HepG2 (cell line): Measurements from ENCODE around the gene STIM2. TPM values are rescaled to one million over a fixed set of nuclear protein-coding genes. Genes with fewer than 3 reads are reported as not detected.
A peak's percentile ranks its signal among the peaks of the same experiment; 100 is the strongest.

ENCODE experiments used
- GPN1 ChIP-seq: sonication (generic); formaldehyde crosslinking; IDR thresholded peaks from 2 replicates; pipeline ENCODE4 v1.5.1; 2020; ENCODE audit warnings: missing genetic modification reagents, borderline replicate concordance
- HOXA5 ChIP-seq: sonication (generic); formaldehyde crosslinking; IDR thresholded peaks from 2 replicates; pipeline ENCODE4 v1.4.0; 2020; ENCODE audit warnings: missing genetic modification reagents
- NR1H2 ChIP-seq: sonication (generic); formaldehyde crosslinking; IDR thresholded peaks from 2 replicates; pipeline ENCODE4 v1.8.1; 2022; ENCODE audit warnings: low read depth, missing genetic modification reagents, borderline replicate concordance
- ZFAT ChIP-seq: sonication (generic); formaldehyde crosslinking; conservative IDR thresholded peaks from 2 replicates; pipeline ENCODE4 v1.8.1; 2023; ENCODE audit warnings: missing genetic modification reagents, inconsistent platforms
- ZIK1 ChIP-seq: sonication (generic); formaldehyde crosslinking; IDR thresholded peaks from 2 replicates; pipeline ENCODE4 v1.5.0; 2020; ENCODE audit warnings: mild to moderate bottlenecking, low read depth, missing genetic modification reagents, borderline replicate concordance
- ZNF354B ChIP-seq: sonication (generic); formaldehyde crosslinking; IDR thresholded peaks from 2 replicates; pipeline ENCODE4 v1.8.0; 2022; ENCODE audit warnings: mild to moderate bottlenecking, missing genetic modification reagents
- polyA plus RNA-seq, 8 experiments: library from polyadenylated mRNA; depleted of rRNA in 3 of 8; stranded (reverse) in 7 of 8; unstranded in 1 of 8; fragments of >200 nt; fragmentation: Illumina TruSeq in 4 of 8; extraction: Trizol in 4 of 8; gene quantifications; 2 replicates each; pipeline versions ENCODE4 v1.2.1 to v1.2.3, GENCODE V29; 2011 to 2016; ENCODE audit warnings: low read depth in 4 of 8, missing spikeins in 1 of 8, mixed read lengths in 1 of 8; ENCODE audit not compliant: insufficient read depth in 1 of 8
- total RNA-seq, 5 experiments: library from RNA; depleted of rRNA; stranded (reverse); fragments of >200 nt; fragmentation: Illumina TruSeq; extraction: Trizol; gene quantifications; 2 replicates each; pipeline ENCODE4 v1.2.3, GENCODE V29; 2016; ENCODE audit warnings: low read depth in 1 of 5
- TF ChIP-seq, protein P1 (sequence below): sonication (generic); formaldehyde crosslinking; IDR thresholded peaks from 2 replicates; pipeline ENCODE4 v1.4.0; 2020; ENCODE audit warnings: missing genetic modification reagents
- TF ChIP-seq, protein P2 (sequence below): IDR thresholded peaks from 2 replicates; pipeline ENCODE4 v1.6.1; 2016; ENCODE audit warnings: missing compliant biosample characterization, missing genetic modification reagents, borderline replicate concordance
- TF ChIP-seq, protein P3 (sequence below), 2 experiments: sonication (generic) in 1 of 2; formaldehyde crosslinking in 1 of 2; IDR thresholded peaks; 2 replicates each; pipeline versions ENCODE4 v1.6.1 to v1.9.0; 2014 to 2022; ENCODE audit warnings: antibody characterized with exemption in 1 of 2, borderline replicate concordance in 1 of 2, inconsistent platforms in 1 of 2, low read depth in 1 of 2, missing genetic modification reagents in 1 of 2
- TF ChIP-seq, protein P4 (sequence below): IDR thresholded peaks from 2 replicates; pipeline ENCODE4 v1.6.1; 2016; ENCODE audit warnings: mild to moderate bottlenecking, missing biosample characterization, missing genetic modification reagents
- TF ChIP-seq, protein P5 (sequence below), 2 experiments: IDR thresholded peaks; 2 replicates each; pipeline ENCODE4 v1.6.1; 2011 to 2012; ENCODE audit warnings: low read length in 2 of 2, borderline replicate concordance in 1 of 2, low read depth in 1 of 2, mild to moderate bottlenecking in 1 of 2, moderate library complexity in 1 of 2

STIM2 gene
- total and polyA plus RNA-seq, 2 of the 13 experiments (the other 11 are each of a cell fraction or from before 2014, with no cell fraction given), result 19.3 to 19.4 TPM

DNA sequence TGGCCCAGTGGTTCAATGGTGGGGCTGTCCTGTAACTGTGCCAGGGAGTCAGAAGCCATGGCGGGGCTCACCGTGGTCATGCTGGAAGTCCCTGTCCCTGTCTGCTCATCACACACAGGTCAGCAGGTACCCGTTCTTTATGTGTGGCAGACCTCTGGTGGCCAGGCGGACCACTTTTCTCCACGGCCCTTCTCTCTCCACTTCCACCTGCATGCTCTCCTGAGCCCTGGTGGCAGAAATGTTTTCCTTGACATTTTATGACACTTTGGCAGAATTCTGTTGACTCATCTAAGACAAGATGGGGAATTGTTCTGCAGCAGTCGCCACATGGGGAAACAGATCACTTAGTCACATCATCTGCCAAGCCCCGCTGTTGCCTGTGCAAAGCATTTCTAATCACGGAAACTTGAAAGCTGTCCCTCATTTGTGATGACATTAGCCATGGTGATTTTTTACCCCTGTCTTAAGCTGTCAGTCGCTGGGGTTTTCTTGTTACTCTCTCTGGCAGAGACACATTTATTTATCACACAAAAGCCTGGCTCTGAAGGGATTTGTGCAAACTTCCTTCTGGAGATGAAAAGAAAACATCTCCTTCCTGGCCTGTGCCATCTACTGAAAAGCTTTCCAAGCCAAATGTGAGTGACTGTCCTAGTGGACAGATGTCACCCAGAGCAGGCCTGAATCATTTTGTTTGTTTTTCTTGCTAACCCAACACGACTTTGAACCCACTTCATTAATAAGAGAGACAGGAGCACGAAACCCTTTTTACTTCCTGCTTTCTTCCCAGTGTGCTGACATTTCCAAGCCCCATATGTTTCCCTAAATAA is 38.8 kb upstream of the STIM2 start (continued):
- TF ChIP-seq ZNF354B (CRISPR knock-in tag) (0 out of 2 replicates have a peak, but pooled peaks have one; percentile 24), ZFAT (CRISPR knock-in tag) (no peak), NR1H2 (CRISPR knock-in tag) (no peak), HOXA5 (no peak), GPN1 (CRISPR knock-in tag) (no peak), ZIK1 (CRISPR knock-in tag) (no peak; the same call in 1 of the 2 replicates)
- TF ChIP-seq, protein P1, sequence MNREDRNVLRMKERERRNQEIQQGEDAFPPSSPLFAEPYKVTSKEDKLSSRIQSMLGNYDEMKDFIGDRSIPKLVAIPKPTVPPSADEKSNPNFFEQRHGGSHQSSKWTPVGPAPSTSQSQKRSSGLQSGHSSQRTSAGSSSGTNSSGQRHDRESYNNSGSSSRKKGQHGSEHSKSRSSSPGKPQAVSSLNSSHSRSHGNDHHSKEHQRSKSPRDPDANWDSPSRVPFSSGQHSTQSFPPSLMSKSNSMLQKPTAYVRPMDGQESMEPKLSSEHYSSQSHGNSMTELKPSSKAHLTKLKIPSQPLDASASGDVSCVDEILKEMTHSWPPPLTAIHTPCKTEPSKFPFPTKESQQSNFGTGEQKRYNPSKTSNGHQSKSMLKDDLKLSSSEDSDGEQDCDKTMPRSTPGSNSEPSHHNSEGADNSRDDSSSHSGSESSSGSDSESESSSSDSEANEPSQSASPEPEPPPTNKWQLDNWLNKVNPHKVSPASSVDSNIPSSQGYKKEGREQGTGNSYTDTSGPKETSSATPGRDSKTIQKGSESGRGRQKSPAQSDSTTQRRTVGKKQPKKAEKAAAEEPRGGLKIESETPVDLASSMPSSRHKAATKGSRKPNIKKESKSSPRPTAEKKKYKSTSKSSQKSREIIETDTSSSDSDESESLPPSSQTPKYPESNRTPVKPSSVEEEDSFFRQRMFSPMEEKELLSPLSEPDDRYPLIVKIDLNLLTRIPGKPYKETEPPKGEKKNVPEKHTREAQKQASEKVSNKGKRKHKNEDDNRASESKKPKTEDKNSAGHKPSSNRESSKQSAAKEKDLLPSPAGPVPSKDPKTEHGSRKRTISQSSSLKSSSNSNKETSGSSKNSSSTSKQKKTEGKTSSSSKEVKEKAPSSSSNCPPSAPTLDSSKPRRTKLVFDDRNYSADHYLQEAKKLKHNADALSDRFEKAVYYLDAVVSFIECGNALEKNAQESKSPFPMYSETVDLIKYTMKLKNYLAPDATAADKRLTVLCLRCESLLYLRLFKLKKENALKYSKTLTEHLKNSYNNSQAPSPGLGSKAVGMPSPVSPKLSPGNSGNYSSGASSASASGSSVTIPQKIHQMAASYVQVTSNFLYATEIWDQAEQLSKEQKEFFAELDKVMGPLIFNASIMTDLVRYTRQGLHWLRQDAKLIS (CRISPR knock-in tag), result no peak
- TF ChIP-seq, protein P2, sequence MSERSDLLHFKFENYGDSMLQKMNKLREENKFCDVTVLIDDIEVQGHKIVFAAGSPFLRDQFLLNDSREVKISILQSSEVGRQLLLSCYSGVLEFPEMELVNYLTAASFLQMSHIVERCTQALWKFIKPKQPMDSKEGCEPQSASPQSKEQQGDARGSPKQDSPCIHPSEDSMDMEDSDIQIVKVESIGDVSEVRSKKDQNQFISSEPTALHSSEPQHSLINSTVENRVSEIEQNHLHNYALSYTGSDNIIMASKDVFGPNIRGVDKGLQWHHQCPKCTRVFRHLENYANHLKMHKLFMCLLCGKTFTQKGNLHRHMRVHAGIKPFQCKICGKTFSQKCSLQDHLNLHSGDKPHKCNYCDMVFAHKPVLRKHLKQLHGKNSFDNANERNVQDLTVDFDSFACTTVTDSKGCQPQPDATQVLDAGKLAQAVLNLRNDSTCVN (CRISPR knock-in tag), result no peak
- TF ChIP-seq, protein P3, sequence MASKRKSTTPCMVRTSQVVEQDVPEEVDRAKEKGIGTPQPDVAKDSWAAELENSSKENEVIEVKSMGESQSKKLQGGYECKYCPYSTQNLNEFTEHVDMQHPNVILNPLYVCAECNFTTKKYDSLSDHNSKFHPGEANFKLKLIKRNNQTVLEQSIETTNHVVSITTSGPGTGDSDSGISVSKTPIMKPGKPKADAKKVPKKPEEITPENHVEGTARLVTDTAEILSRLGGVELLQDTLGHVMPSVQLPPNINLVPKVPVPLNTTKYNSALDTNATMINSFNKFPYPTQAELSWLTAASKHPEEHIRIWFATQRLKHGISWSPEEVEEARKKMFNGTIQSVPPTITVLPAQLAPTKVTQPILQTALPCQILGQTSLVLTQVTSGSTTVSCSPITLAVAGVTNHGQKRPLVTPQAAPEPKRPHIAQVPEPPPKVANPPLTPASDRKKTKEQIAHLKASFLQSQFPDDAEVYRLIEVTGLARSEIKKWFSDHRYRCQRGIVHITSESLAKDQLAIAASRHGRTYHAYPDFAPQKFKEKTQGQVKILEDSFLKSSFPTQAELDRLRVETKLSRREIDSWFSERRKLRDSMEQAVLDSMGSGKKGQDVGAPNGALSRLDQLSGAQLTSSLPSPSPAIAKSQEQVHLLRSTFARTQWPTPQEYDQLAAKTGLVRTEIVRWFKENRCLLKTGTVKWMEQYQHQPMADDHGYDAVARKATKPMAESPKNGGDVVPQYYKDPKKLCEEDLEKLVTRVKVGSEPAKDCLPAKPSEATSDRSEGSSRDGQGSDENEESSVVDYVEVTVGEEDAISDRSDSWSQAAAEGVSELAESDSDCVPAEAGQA (IDR thresholded peaks at IDR 0.05; ENCODE audit: low read depth), result no peak
- TF ChIP-seq, protein P3 (CRISPR knock-in tag; IDR thresholded peaks at IDR 0.05; ENCODE audit: borderline replicate concordance), result no peak
- TF ChIP-seq, protein P4, sequence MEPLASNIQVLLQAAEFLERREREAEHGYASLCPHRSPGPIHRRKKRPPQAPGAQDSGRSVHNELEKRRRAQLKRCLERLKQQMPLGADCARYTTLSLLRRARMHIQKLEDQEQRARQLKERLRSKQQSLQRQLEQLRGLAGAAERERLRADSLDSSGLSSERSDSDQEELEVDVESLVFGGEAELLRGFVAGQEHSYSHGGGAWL (CRISPR knock-in tag), result no peak
- TF ChIP-seq, protein P5, sequence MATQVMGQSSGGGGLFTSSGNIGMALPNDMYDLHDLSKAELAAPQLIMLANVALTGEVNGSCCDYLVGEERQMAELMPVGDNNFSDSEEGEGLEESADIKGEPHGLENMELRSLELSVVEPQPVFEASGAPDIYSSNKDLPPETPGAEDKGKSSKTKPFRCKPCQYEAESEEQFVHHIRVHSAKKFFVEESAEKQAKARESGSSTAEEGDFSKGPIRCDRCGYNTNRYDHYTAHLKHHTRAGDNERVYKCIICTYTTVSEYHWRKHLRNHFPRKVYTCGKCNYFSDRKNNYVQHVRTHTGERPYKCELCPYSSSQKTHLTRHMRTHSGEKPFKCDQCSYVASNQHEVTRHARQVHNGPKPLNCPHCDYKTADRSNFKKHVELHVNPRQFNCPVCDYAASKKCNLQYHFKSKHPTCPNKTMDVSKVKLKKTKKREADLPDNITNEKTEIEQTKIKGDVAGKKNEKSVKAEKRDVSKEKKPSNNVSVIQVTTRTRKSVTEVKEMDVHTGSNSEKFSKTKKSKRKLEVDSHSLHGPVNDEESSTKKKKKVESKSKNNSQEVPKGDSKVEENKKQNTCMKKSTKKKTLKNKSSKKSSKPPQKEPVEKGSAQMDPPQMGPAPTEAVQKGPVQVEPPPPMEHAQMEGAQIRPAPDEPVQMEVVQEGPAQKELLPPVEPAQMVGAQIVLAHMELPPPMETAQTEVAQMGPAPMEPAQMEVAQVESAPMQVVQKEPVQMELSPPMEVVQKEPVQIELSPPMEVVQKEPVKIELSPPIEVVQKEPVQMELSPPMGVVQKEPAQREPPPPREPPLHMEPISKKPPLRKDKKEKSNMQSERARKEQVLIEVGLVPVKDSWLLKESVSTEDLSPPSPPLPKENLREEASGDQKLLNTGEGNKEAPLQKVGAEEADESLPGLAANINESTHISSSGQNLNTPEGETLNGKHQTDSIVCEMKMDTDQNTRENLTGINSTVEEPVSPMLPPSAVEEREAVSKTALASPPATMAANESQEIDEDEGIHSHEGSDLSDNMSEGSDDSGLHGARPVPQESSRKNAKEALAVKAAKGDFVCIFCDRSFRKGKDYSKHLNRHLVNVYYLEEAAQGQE (IDR thresholded peaks at IDR 0.05; ENCODE audit: borderline replicate concordance in 1 of 2, low read depth in 1 of 2, low read length in 2 of 2), result peak in 1 of 2 experiments; percentile 43; a peak in 1 of 4 replicates
